IMR-90 (cell line): Measurements from ENCODE around the gene SHROOM3. TPM values are rescaled to one million over a fixed set of nuclear protein-coding genes. Genes with fewer than 3 reads are reported as not detected.
A peak's percentile ranks its signal among the peaks of the same experiment; 100 is the strongest.

Experiments
- ATAC-seq: fragments of 200-7000 bp; cut with Tn5 transposase; 2 replicates; pipeline ENCODE4 v1.9.1; 2020; ENCODE audit warnings: low read depth, mild to moderate bottlenecking, moderate library complexity
- BruUV-seq: library from RNA; stranded (reverse); fragments of 400-500 nt; replicated peaks from 2 replicates; lab custom pipeline; 2021; lab: Mats Ljungman, UMichigan
- CTCF ChIA-PET: fragments of 300-600 bp; formaldehyde crosslinking; extraction: SDS; loops from one replicate; lab custom pipeline; 2021; ENCODE audit warnings: antibody characterized with exemption; lab: Yijun Ruan, JAX
- POLR2A ChIA-PET: fragments of 300-600 bp; sonication (Branson Sonifier 250); formaldehyde crosslinking; loops from one replicate; lab custom pipeline; 2022; ENCODE audit warnings: antibody characterized with exemption; ENCODE audit not compliant: unreplicated experiment; lab: Charles Lee
- DNase-seq: peaks from one replicate; pipeline ENCODE4 v3.0.0; 2013
- H2AFZ ChIP-seq: replicated peaks from 2 replicates; pipeline ENCODE3; 2013; ENCODE audit warnings: low read length, mild to moderate bottlenecking; ENCODE audit not compliant: poor library complexity
- H2AK5ac ChIP-seq: 2 replicates; pipeline ENCODE4 v1.6.1; 2013; ENCODE audit warnings: low read depth, low read length, inconsistent platforms
- H2AK9ac ChIP-seq: replicated peaks from 2 replicates; pipeline ENCODE3; 2013; ENCODE audit warnings: mild to moderate bottlenecking, low read depth, low read length, moderate library complexity; ENCODE audit not compliant: poor library complexity
- H2BK120ac ChIP-seq: 2 replicates; pipeline ENCODE4 v1.6.1; 2013; ENCODE audit warnings: low read depth, low read length, inconsistent platforms
- H2BK15ac ChIP-seq: 3 replicates; pipeline ENCODE4 v1.6.1; 2013; ENCODE audit warnings: low read depth, low read length, inconsistent platforms
- H2BK20ac ChIP-seq: 2 replicates; pipeline ENCODE4 v1.6.1; 2013; ENCODE audit warnings: low read depth, mild to moderate bottlenecking, inconsistent platforms, low read length, moderate library complexity
- H2BK5ac ChIP-seq: 2 replicates; pipeline ENCODE4 v1.6.1; 2013; ENCODE audit warnings: mild to moderate bottlenecking, low read depth, low read length, inconsistent platforms; ENCODE audit not compliant: poor library complexity, severe bottlenecking
- H3K14ac ChIP-seq: replicated peaks from 2 replicates; pipeline ENCODE4 v1.6.1; 2013; ENCODE audit warnings: low read depth, low read length, inconsistent platforms
- H3K18ac ChIP-seq: 2 replicates; pipeline ENCODE4 v1.6.1; 2013; ENCODE audit warnings: low read depth, low read length, control low read depth
- H3K23ac ChIP-seq: 2 replicates; pipeline ENCODE4 v1.6.1; 2013; ENCODE audit warnings: low read depth, low read length, inconsistent platforms
- H3K27ac ChIP-seq: 2 replicates; pipeline ENCODE4 v1.5.1; 2013; ENCODE audit warnings: mild to moderate bottlenecking, control low read depth, low read length; ENCODE audit not compliant: insufficient read depth
- H3K27me3 ChIP-seq: 2 replicates; pipeline ENCODE4 v1.6.1; 2013; ENCODE audit warnings: low read length; ENCODE audit not compliant: control insufficient read depth, insufficient read depth
- H3K36me3 ChIP-seq: 2 replicates; pipeline ENCODE4 v1.6.1; 2013; ENCODE audit warnings: low read length, mixed read lengths; ENCODE audit not compliant: control insufficient read depth, insufficient read depth
- H3K4ac ChIP-seq: 2 replicates; pipeline ENCODE4 v1.6.1; 2013; ENCODE audit warnings: low read depth, low read length, inconsistent platforms
- H3K4me1 ChIP-seq: 2 replicates; pipeline ENCODE4 v1.6.1; 2013; ENCODE audit warnings: low read length, mixed read lengths; ENCODE audit not compliant: control insufficient read depth, insufficient read depth
- H3K4me2 ChIP-seq: 2 replicates; pipeline ENCODE4 v1.6.1; 2013; ENCODE audit warnings: low read depth, mild to moderate bottlenecking, control low read depth, low read length, moderate library complexity
- H3K4me3 ChIP-seq: 2 replicates; pipeline ENCODE4 v1.5.1; 2013; ENCODE audit warnings: low read depth, mild to moderate bottlenecking, control low read depth, low read length, moderate library complexity; ENCODE audit not compliant: insufficient read depth
- H3K56ac ChIP-seq: 2 replicates; pipeline ENCODE4 v1.6.1; 2013; ENCODE audit warnings: low read length, inconsistent platforms; ENCODE audit not compliant: insufficient read depth; ENCODE audit errors: extremely low read depth
- H3K79me1 ChIP-seq, 2 experiments: 2 replicates each; pipeline ENCODE4 v1.6.1; 2013; ENCODE audit warnings: low read length in 2 of 2, inconsistent platforms in 1 of 2, low read depth in 1 of 2
- H3K9ac ChIP-seq: 2 replicates; pipeline ENCODE4 v1.6.1; 2013; ENCODE audit warnings: low read depth, low read length, control low read depth
- H3K9me1 ChIP-seq: 2 replicates; pipeline ENCODE4 v1.6.1; 2013; ENCODE audit warnings: low read length, inconsistent platforms; ENCODE audit not compliant: insufficient read depth
- H3K9me3 ChIP-seq: 2 replicates; pipeline ENCODE4 v1.6.1; 2013; ENCODE audit warnings: low read length; ENCODE audit not compliant: control insufficient read depth, insufficient read depth
- H4K20me1 ChIP-seq: 2 replicates; pipeline ENCODE4 v1.6.1; 2013; ENCODE audit warnings: low read length, inconsistent platforms; ENCODE audit not compliant: insufficient read depth
- H4K5ac ChIP-seq: 2 replicates; pipeline ENCODE4 v1.6.1; 2013; ENCODE audit warnings: mild to moderate bottlenecking, low read depth, low read length, control low read depth
- H4K8ac ChIP-seq, 2 experiments: 2 replicates each; pipeline ENCODE4 v1.6.1; 2013; ENCODE audit warnings: low read depth in 2 of 2, low read length in 2 of 2, control low read depth in 1 of 2, inconsistent platforms in 1 of 2
- H4K91ac ChIP-seq: 2 replicates; pipeline ENCODE4 v1.6.1; 2013; ENCODE audit warnings: low read depth, low read length, inconsistent platforms; ENCODE audit not compliant: insufficient read depth
- BHLHE40 ChIP-seq: fragments of 150-350 bp; IDR thresholded peaks from 2 replicates; pipeline ENCODE4 v1.6.1; 2016; ENCODE audit warnings: mild to moderate bottlenecking, low read depth, low read length
- CHD1 ChIP-seq: IDR thresholded peaks from 2 replicates; pipeline ENCODE4 v1.6.1; 2012; ENCODE audit warnings: low read depth, low read length, improper control_type of control experiment
- MAFK ChIP-seq: IDR thresholded peaks from 2 replicates; pipeline ENCODE4 v1.6.1; 2012; ENCODE audit warnings: low read depth, low read length, improper control_type of control experiment
- MAZ ChIP-seq: IDR thresholded peaks from 2 replicates; pipeline ENCODE4 v1.6.1; 2012; ENCODE audit warnings: low read depth, mild to moderate bottlenecking, low read length, improper control_type of control experiment, moderate library complexity, borderline replicate concordance
- NFE2L2 ChIP-seq: fragments of 150-350 bp; IDR thresholded peaks from 2 replicates; pipeline ENCODE4 v1.6.1; 2016; ENCODE audit warnings: low read depth, mild to moderate bottlenecking, low read length
- POLR2A ChIP-seq: IDR thresholded peaks from 2 replicates; pipeline ENCODE4 v1.6.1; 2012; ENCODE audit warnings: mild to moderate bottlenecking, low read depth, low read length
- RAD21 ChIP-seq: IDR thresholded peaks from 2 replicates; pipeline ENCODE4 v1.6.1; 2012; ENCODE audit warnings: low read length, improper control_type of control experiment
- RCOR1 ChIP-seq: IDR thresholded peaks from 2 replicates; pipeline ENCODE4 v1.6.1; 2012; ENCODE audit warnings: mild to moderate bottlenecking, low read length, improper control_type of control experiment; ENCODE audit not compliant: insufficient replicate concordance
- RFX5 ChIP-seq: IDR thresholded peaks from 2 replicates; pipeline ENCODE4 v1.8.0; 2012; ENCODE audit warnings: low read depth, mild to moderate bottlenecking, low read length, moderate library complexity
- SMC3 ChIP-seq: fragments of 150-350 bp; IDR thresholded peaks from 2 replicates; pipeline ENCODE4 v1.6.1; 2016; ENCODE audit warnings: low read depth, mild to moderate bottlenecking, antibody characterized with exemption, low read length, moderate library complexity
- WGBS, 2 experiments: methylation state at CpG; one replicate each; pipeline versions ENCODE4 v1.1.5 to v1.1.7; 2013; ENCODE audit warnings: missing lambda C conversion rate in 2 of 2; ENCODE audit not compliant: insufficient read length in 1 of 2; ENCODE audit errors: extremely low coverage in 2 of 2; 5-methylcytosine and 5-hydroxymethylcytosine counted together
- dilution Hi-C: fragments of 300-500 bp; cut with HindIII; formaldehyde crosslinking; loops from one replicate; pipeline ENCODE4 v1.14.3; 2018; ENCODE audit warnings: low sequenced_read_pairs; ENCODE audit not compliant: unreplicated experiment
- in situ Hi-C: fragments of 300-500 bp; cut with MboI; formaldehyde crosslinking; loops from 3 replicates; pipeline ENCODE4 v1.14.3; 2019; ENCODE audit warnings: low sequenced_read_pairs, inconsistent platforms, mixed read lengths
- intact Hi-C: fragments of 100-400 bp; cut with micrococcal nuclease; formaldehyde crosslinking; loops from 2 replicates; pipeline ENCODE4 v1.10.0; 2022
- polyA plus RNA-seq, 3 experiments: library from polyadenylated mRNA; depleted of rRNA; stranded (reverse); fragments of >200 nt; gene quantifications; 2 replicates each; pipeline ENCODE4 v1.2.3, GENCODE V29; 2012; ENCODE audit warnings: low replicate concordance in 1 of 3
- total RNA-seq: library from RNA; depleted of rRNA; stranded (reverse); fragments of >200 nt; gene quantifications from 2 replicates; pipeline ENCODE4 v1.2.3, GENCODE V29; 2012
- TF ChIP-seq, protein P1 (sequence below): conservative IDR thresholded peaks from 2 replicates; pipeline ENCODE4 v1.5.1; 2012; ENCODE audit warnings: mild to moderate bottlenecking, low read depth, low read length, improper control_type of control experiment
- TF ChIP-seq, protein P2 (sequence below): fragments of 150-350 bp; IDR thresholded peaks from 2 replicates; pipeline ENCODE4 v1.6.1; 2017; ENCODE audit warnings: mild to moderate bottlenecking, antibody characterized with exemption, low read length, low read depth
- TF ChIP-seq, protein P3 (sequence below): fragments of 150-350 bp; IDR thresholded peaks from 2 replicates; pipeline ENCODE4 v1.6.1; 2016; ENCODE audit warnings: low read depth, mild to moderate bottlenecking, low read length, moderate library complexity, borderline replicate concordance

Gene SHROOM3
- total and polyA plus RNA-seq, 2 of the 4 experiments (the other 2 are of a cell fraction) = 10.8 to 19.5 TPM

DNA sequence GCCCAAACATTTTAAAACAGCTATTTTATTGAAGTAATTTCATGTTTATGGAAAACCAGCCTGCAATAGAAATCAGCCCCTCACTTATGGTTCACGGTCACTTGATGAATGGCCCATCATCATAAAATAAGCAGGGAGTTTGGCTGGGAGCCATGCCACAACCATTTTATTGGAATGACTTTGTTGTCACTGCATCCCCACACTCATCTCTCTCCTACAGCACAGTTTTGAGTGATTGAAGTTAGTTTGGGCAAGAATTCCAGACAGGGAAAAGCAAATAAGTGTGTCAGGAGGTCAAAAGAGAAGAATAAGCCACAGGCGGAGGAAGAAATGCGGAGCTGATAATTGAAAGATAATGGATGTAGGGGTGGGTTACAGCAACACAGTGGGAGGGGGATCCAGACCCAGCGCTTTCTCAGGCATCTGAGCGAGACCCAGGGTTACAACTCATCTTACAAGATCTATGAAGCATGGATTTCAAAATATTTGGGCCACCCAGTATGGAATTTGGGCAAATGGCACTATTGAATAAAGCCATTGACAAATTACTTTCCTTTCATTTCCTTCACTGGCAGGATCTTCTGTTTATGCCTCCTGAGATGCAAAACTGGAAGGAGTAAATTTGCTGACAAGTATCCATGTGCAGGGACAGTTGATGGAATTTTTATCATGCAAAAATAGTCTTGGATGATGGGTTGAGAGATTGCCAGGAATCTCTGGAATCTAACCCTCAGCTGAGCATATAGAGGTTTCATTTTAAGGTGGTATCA, 100.8 kb downstream of the SHROOM3 start:
- Histone ChIP-seq H2BK20ac (peak overlapping the region; percentile 37), H3K9me1 (peaks cover 3% of the 10 kb centered on the region; the same call in 1 of the 2 replicates), H4K91ac (no peak overlapping the region), H2AK5ac (no peak overlapping the region; the same call in 1 of the 2 replicates), H2AFZ (no peak overlapping the region), H3K18ac (no peak overlapping the region), H3K4me2 (no peak overlapping the region; the same call in 1 of the 2 replicates), H3K9ac (no peak overlapping the region), H3K23ac (no peak overlapping the region), H3K27ac (no peak overlapping the region), H3K4me1 (peaks cover 3% of the 10 kb centered on the region), H3K14ac (0 out of 2 replicates have a peak overlapping the region, but pooled peaks have one; percentile 16), H2AK9ac (peak overlapping the region; percentile 12), H2BK5ac (no peak overlapping the region), H4K8ac (peak overlapping the region; percentile 12 to 27; a peak in 1 of 4 replicates), H3K9me3 (no peaks in the 10 kb centered on the region), H4K5ac (no peak overlapping the region), H3K4me3 (no peak overlapping the region), H3K36me3 (no peaks in the 10 kb centered on the region), H3K79me1 (no peaks in the 10 kb centered on the region), H2BK15ac (0 out of 3 replicates have a peak overlapping the region, but pooled peaks have one; percentile 6), H3K56ac (no peak overlapping the region), H3K27me3 (no peaks in the 10 kb centered on the region), H4K20me1 (no peaks in the 10 kb centered on the region), H2BK120ac (peak overlapping the region; percentile 3; the same call in 1 of the 2 replicates), H3K4ac (no peak overlapping the region; the same call in 1 of the 2 replicates)
- CTCF ChIA-PET = interaction anchor here (0.6 kb wide), 1 partner anchor 602 kb away, joined by 3 read pairs; no protein-coding TSS in a partner anchor
- DNase-seq (peak; percentile 43), ATAC-seq (no peak; the same call in 1 of the 2 replicates)
- WGBS, 2 experiments = 71% methylated on average over 1 of the region's 5 CpGs; no CpG with 5 or more reads in 1 of the 2 experiments
- TF ChIP-seq RAD21 (no peak), NFE2L2 (no peak), RFX5 (no peak), BHLHE40 (no peak), MAZ (no peak), CHD1 (no peak), SMC3 (no peak), RCOR1 (no peak), POLR2A (no peak), MAFK (no peak)
- TF ChIP-seq, protein P1, sequence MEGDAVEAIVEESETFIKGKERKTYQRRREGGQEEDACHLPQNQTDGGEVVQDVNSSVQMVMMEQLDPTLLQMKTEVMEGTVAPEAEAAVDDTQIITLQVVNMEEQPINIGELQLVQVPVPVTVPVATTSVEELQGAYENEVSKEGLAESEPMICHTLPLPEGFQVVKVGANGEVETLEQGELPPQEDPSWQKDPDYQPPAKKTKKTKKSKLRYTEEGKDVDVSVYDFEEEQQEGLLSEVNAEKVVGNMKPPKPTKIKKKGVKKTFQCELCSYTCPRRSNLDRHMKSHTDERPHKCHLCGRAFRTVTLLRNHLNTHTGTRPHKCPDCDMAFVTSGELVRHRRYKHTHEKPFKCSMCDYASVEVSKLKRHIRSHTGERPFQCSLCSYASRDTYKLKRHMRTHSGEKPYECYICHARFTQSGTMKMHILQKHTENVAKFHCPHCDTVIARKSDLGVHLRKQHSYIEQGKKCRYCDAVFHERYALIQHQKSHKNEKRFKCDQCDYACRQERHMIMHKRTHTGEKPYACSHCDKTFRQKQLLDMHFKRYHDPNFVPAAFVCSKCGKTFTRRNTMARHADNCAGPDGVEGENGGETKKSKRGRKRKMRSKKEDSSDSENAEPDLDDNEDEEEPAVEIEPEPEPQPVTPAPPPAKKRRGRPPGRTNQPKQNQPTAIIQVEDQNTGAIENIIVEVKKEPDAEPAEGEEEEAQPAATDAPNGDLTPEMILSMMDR = no peak
- TF ChIP-seq, protein P2, sequence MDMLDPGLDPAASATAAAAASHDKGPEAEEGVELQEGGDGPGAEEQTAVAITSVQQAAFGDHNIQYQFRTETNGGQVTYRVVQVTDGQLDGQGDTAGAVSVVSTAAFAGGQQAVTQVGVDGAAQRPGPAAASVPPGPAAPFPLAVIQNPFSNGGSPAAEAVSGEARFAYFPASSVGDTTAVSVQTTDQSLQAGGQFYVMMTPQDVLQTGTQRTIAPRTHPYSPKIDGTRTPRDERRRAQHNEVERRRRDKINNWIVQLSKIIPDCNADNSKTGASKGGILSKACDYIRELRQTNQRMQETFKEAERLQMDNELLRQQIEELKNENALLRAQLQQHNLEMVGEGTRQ = no peak
- TF ChIP-seq, protein P3, sequence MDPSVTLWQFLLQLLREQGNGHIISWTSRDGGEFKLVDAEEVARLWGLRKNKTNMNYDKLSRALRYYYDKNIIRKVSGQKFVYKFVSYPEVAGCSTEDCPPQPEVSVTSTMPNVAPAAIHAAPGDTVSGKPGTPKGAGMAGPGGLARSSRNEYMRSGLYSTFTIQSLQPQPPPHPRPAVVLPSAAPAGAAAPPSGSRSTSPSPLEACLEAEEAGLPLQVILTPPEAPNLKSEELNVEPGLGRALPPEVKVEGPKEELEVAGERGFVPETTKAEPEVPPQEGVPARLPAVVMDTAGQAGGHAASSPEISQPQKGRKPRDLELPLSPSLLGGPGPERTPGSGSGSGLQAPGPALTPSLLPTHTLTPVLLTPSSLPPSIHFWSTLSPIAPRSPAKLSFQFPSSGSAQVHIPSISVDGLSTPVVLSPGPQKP = no peak
- intact Hi-C loops = no loop called here
- dilution Hi-C loops = no loop called here
- no TSS peak for BruUV-seq
- POLR2A ChIA-PET = no interaction called here
- in situ Hi-C loops = no loop called here
